ENCODE data around the gene CHRNG. TPM values are rescaled to one million over a fixed set of nuclear protein-coding genes. Genes with fewer than 3 reads are reported as not detected.

Gene CHRNG
- total and polyA plus RNA-seq, 4 experiments from 2014 or later, result not detected

DNA sequence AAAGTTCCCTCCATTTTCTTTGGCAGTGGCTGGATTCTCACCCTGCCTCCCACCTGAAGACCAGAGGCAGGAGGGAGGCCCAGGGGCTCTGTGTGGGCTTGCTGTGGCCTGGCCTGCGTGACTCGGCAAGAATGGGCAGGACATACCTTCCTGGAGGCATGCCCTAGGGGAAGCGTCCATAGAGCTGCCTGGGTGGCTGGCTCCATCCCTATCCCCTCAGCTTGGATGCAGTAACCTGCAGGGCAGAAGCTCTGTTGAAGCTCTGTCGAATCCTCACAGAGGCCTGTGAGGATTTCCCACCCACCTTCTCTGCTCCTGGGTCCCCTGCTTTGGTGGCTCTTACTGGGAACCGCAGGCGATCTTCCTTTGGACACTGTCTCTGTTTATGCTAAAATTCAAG, 20.6 kb upstream of the CHRNG start:
- peaks cover 7% of the 10 kb centered on the region for H3K27me3 ChIP-seq (ENCODE audit: insufficient read depth, low read length)
- Mint-ChIP-seq H3K36me3 (no peaks in the 10 kb centered on the region), H3K27ac (no peak overlapping the region), H3K4me3 (no peak overlapping the region), H3K9me3 (no peaks in the 10 kb centered on the region), H3K27me3 (peaks cover 10 to 26% of the 10 kb centered on the region in 2 donors), H3K4me1 (peaks cover 1 to 11% (median 5%) of the 10 kb centered on the region in 4 donors)
- DNase-seq, result no peak
- intact Hi-C loops (cut with micrococcal nuclease), result no loop called here
- H3K4me3 ChIP-seq (ENCODE audit: low read length in 2 of 2), result no peak overlapping the region
- CTCF ChIA-PET (ENCODE audit: partially characterized antibody), result no interaction called here
- POLR2A ChIA-PET (ENCODE audit: partially characterized antibody), result no interaction called here
- H3K36me3 ChIP-seq (ENCODE audit: insufficient read depth, low read length), result no peaks in the 10 kb centered on the region
- H3K27ac ChIP-seq (ENCODE audit: low read depth, low read length), result no peak overlapping the region
- H3K9me3 ChIP-seq (ENCODE audit: control insufficient read depth in 1 of 2, low read length in 2 of 2), result no peaks in the 10 kb centered on the region
- peaks cover 19% of the 10 kb centered on the region for H3K4me1 ChIP-seq (ENCODE audit: insufficient read depth, low read length)

DNA sequence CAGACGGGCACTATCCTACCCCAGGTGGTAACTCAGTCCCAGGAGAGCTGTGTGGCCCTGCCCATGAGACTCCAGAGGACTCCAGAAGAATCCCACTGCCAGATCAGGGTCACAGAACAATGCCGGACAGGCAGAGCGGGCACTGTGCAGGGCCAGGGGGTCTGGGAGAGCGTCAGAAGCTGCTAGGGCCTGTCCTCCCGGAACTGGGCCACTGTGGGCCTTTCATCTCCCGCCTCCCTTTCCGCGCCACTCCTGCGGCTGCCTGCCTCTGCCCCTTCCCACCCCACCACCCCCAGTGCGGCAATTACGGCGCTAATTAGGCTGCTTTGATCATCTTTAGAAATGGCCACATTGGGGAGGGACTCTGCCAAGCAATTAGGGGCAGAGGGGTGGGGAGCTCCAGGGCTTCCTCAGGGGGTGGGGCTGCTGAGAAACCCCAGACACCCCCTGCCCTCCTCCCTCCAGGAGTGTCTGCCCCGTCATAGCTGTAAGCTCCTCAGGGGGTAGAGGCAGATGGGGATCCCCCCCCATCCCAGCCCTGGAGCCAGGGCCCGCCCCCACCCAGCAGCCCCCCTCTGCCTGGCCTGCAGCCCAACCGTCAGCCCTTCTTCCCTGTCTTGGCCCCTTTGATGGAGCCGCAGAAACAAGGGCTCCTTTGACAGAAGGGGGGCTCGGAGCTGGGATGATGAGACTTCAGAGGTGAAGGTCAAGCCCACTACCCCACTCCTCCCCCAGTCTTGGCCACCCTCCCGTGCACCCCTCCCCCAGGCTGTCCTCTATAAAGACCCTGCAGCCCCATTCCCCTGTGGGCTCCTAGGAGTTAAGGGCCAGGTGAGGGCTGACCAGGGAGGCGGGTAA, 19.7 kb upstream of the CHRNG start, which contains the start of gene PRSS56:
Gene PRSS56 (plus strand): TSS at position 808 of the 858 bp plus-strand sequence. CDS start 211 bp downstream, outside the sequence.
- H3K36me3 Mint-ChIP-seq, result no peaks in the 10 kb centered on the region
- H3K27me3 Mint-ChIP-seq, result peaks cover 13 to 32% of the 10 kb centered on the region in 2 donors
- peaks cover 24% of the 10 kb centered on the region for H3K4me1 ChIP-seq (ENCODE audit: insufficient read depth, low read length)
- POLR2A ChIA-PET (ENCODE audit: partially characterized antibody), result interaction anchor here (1.5 kb wide), 1 partner anchor 31 kb away, joined by 4 read pairs; the partner anchor contains the start of genes EIF4E2 and TIGD1
- no peaks in the 10 kb centered on the region for H3K9me3 ChIP-seq (ENCODE audit: control insufficient read depth in 1 of 2, low read length in 2 of 2)
- CTCF ChIA-PET (ENCODE audit: partially characterized antibody), result no interaction called here
- intact Hi-C loops (cut with micrococcal nuclease), result no loop called here
- H3K4me3 ChIP-seq (ENCODE audit: low read length in 2 of 2), result no peak within 1 kb of the TSS
- peaks cover 1 to 16% (median 9%) of the 10 kb centered on the region in 4 donors for H3K4me1 Mint-ChIP-seq
- H3K4me3 Mint-ChIP-seq, result peak within 1 kb of the TSS in 4 of 8 donors; percentile 6 to 46 (median 30)
- H3K27ac ChIP-seq (ENCODE audit: low read depth, low read length), result no peak within 1 kb of the TSS
- H3K36me3 ChIP-seq (ENCODE audit: insufficient read depth, low read length), result no peaks in the 10 kb centered on the region
- H3K27ac Mint-ChIP-seq, result no peak within 1 kb of the TSS
- peaks cover 12% of the 10 kb centered on the region for H3K27me3 ChIP-seq (ENCODE audit: insufficient read depth, low read length)
- no peaks in the 10 kb centered on the region for H3K9me3 Mint-ChIP-seq
- no peak for DNase-seq

DNA sequence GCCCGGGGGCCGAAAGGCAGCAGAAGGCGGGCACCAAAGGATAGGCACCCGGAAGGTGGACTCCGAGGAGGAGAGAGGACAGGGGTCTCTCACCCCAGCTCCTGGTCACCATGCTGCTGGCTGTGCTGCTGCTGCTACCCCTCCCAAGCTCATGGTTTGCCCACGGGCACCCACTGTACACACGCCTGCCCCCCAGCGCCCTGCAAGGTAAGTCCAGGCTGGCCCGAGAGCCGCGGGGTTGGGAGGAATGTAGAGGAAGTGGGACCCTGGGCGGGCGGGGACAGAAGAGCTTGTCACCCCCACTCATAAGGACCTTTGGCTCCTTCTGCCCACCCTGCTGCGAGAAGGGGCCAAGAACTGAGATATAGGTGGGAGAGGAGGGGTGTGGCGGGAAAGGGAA, 19.0 kb upstream of the CHRNG start:
- Histone ChIP-seq H3K4me3 (ENCODE audit: low read length in 2 of 2) (no peak overlapping the region), H3K27me3 (ENCODE audit: insufficient read depth, low read length) (peaks cover 14% of the 10 kb centered on the region), H3K9me3 (ENCODE audit: control insufficient read depth in 1 of 2, low read length in 2 of 2) (no peaks in the 10 kb centered on the region), H3K4me1 (ENCODE audit: insufficient read depth, low read length) (peaks cover 24% of the 10 kb centered on the region), H3K36me3 (ENCODE audit: insufficient read depth, low read length) (no peaks in the 10 kb centered on the region), H3K27ac (ENCODE audit: low read depth, low read length) (no peak overlapping the region)
- no peak overlapping the region for H3K27ac Mint-ChIP-seq
- intact Hi-C loops (cut with micrococcal nuclease), result no loop called here
- no peaks in the 10 kb centered on the region for H3K9me3 Mint-ChIP-seq
- no peak for DNase-seq
- H3K27me3 Mint-ChIP-seq, result peaks cover 13 to 30% of the 10 kb centered on the region in 2 donors
- H3K36me3 Mint-ChIP-seq, result no peaks in the 10 kb centered on the region
- ChIA-PET CTCF (ENCODE audit: partially characterized antibody) (interaction anchor here (0.8 kb wide), 1 partner anchor 29 kb away, joined by 3 read pairs; no protein-coding TSS in a partner anchor), POLR2A (ENCODE audit: partially characterized antibody) (interaction anchor here (1.5 kb wide), 1 partner anchor 30 kb away, joined by 4 read pairs; the partner anchor contains the start of genes EIF4E2 and TIGD1)
- H3K4me1 Mint-ChIP-seq, result peaks cover 1 to 16% (median 9%) of the 10 kb centered on the region in 4 donors
- peak overlapping the region in 3 of 8 donors; percentile 25 to 46 (median 36) for H3K4me3 Mint-ChIP-seq

GRCh38 chr2:232521098-232521497, 18.4 kb upstream of the CHRNG start:
- no peaks in the 10 kb centered on the region for H3K36me3 ChIP-seq (ENCODE audit: insufficient read depth, low read length)
- intact Hi-C loops (cut with micrococcal nuclease), result no loop called here
- DNase-seq, result no peak
- CTCF ChIA-PET (ENCODE audit: partially characterized antibody), result interaction anchor here (0.8 kb wide), 1 partner anchor 28 kb away, joined by 3 read pairs; no protein-coding TSS in a partner anchor
- H3K4me1 ChIP-seq (ENCODE audit: insufficient read depth, low read length), result peaks cover 24% of the 10 kb centered on the region
- Mint-ChIP-seq H3K4me1 (peaks cover 1 to 16% (median 9%) of the 10 kb centered on the region in 4 donors), H3K27me3 (peaks cover 12 to 27% of the 10 kb centered on the region in 2 donors), H3K36me3 (no peaks in the 10 kb centered on the region), H3K9me3 (no peaks in the 10 kb centered on the region), H3K4me3 (peak overlapping the region in 1 of 8 donors; percentile 6), H3K27ac (peak overlapping the region in 1 of 7 donors; percentile 78)
- H3K4me3 ChIP-seq (ENCODE audit: low read length in 2 of 2), result no peak overlapping the region
- no peaks in the 10 kb centered on the region for H3K9me3 ChIP-seq (ENCODE audit: control insufficient read depth in 1 of 2, low read length in 2 of 2)
- no peak overlapping the region for H3K27ac ChIP-seq (ENCODE audit: low read depth, low read length)
- POLR2A ChIA-PET (ENCODE audit: partially characterized antibody), result interaction anchor here (1.5 kb wide), 1 partner anchor 30 kb away, joined by 4 read pairs; the partner anchor contains the start of genes EIF4E2 and TIGD1
- peaks cover 14% of the 10 kb centered on the region for H3K27me3 ChIP-seq (ENCODE audit: insufficient read depth, low read length)

DNA sequence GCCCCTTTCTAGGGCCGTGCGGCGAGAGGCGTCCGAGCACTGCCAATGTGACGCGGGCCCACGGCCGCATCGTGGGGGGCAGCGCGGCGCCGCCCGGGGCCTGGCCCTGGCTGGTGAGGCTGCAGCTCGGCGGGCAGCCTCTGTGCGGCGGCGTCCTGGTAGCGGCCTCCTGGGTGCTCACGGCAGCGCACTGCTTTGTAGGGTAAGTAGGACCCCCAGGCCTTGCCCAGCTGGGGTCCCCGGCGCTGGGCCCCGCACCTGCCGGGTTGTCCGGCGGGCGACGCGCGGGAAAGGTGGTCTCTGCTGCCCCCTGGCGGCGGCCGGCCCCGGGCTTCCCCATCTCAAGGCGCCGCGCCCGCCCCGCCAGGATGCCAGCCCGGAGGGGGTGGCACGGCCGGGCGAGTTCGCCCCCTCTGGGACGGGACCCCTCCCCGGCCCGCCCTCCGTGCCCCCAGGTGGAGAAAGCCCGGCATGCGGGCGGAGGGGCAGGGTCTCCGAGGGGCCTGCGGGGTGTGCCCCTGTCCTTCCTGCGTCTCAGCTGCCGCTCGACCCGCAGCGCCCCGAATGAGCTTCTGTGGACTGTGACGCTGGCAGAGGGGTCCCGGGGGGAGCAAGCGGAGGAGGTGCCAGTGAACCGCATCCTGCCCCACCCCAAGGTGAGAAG, 17.4 kb upstream of the CHRNG start:
- H3K36me3 Mint-ChIP-seq, result no peaks in the 10 kb centered on the region
- H3K27me3 Mint-ChIP-seq, result peaks cover 14 to 27% of the 10 kb centered on the region in 2 donors
- no peaks in the 10 kb centered on the region for H3K9me3 Mint-ChIP-seq
- peaks cover 14% of the 10 kb centered on the region for H3K27me3 ChIP-seq (ENCODE audit: insufficient read depth, low read length)
- no peak overlapping the region for H3K27ac Mint-ChIP-seq
- H3K4me3 ChIP-seq (ENCODE audit: low read length in 2 of 2), result peak overlapping the region in 1 of 2 donors; percentile 14
- H3K4me1 Mint-ChIP-seq, result peaks cover 1 to 16% (median 9%) of the 10 kb centered on the region in 4 donors
- CTCF ChIA-PET (ENCODE audit: partially characterized antibody), result interaction anchor here (1.0 to 1.8 kb wide), 5 partner anchors 9 to 28 kb away, joined by 3 to 7 read pairs (median 3); partner anchors contain the start of genes EIF4E2 and TIGD1
- H3K27ac ChIP-seq (ENCODE audit: low read depth, low read length), result no peak overlapping the region
- DNase-seq, result peak in 4 of 5 donors; percentile 53 to 63 (median 57)
- H3K4me1 ChIP-seq (ENCODE audit: insufficient read depth, low read length), result peaks cover 24% of the 10 kb centered on the region
- no peaks in the 10 kb centered on the region for H3K36me3 ChIP-seq (ENCODE audit: insufficient read depth, low read length)
- intact Hi-C loops (cut with micrococcal nuclease), result loop anchor here (1.0 kb wide), 1 partner anchor 28 kb away; the partner anchor contains the start of genes EIF4E2 and TIGD1
- no peaks in the 10 kb centered on the region for H3K9me3 ChIP-seq (ENCODE audit: control insufficient read depth in 1 of 2, low read length in 2 of 2)
- POLR2A ChIA-PET (ENCODE audit: partially characterized antibody), result no interaction called here
- H3K4me3 Mint-ChIP-seq, result peak overlapping the region in 1 of 8 donors; percentile 46

GRCh38 chr2:232522623-232523401, 16.7 kb upstream of the CHRNG start:
- no peak overlapping the region for H3K27ac ChIP-seq (ENCODE audit: low read depth, low read length)
- Mint-ChIP-seq H3K4me3 (peak overlapping the region in 7 of 8 donors; percentile 51 to 81 (median 65)), H3K27me3 (peaks cover 17 to 30% of the 10 kb centered on the region in 2 donors), H3K27ac (peak overlapping the region in 1 of 7 donors; percentile 42), H3K36me3 (no peaks in the 10 kb centered on the region), H3K9me3 (no peaks in the 10 kb centered on the region), H3K4me1 (peaks cover 1 to 16% (median 9%) of the 10 kb centered on the region in 4 donors)
- peak overlapping the region in 1 of 2 donors; percentile 14 for H3K4me3 ChIP-seq (ENCODE audit: low read length in 2 of 2)
- H3K27me3 ChIP-seq (ENCODE audit: insufficient read depth, low read length), result peaks cover 14% of the 10 kb centered on the region
- ChIA-PET POLR2A (ENCODE audit: partially characterized antibody) (no interaction called here), CTCF (ENCODE audit: partially characterized antibody) (interaction anchor here (1.0 to 1.8 kb wide), 5 partner anchors 8 to 28 kb away, joined by 3 to 7 read pairs (median 3); partner anchors contain the start of genes EIF4E2 and TIGD1)
- no peaks in the 10 kb centered on the region for H3K36me3 ChIP-seq (ENCODE audit: insufficient read depth, low read length)
- H3K9me3 ChIP-seq (ENCODE audit: control insufficient read depth in 1 of 2, low read length in 2 of 2), result no peaks in the 10 kb centered on the region
- intact Hi-C loops (cut with micrococcal nuclease), result loop anchor here (1.0 kb wide), 1 partner anchor 27 kb away; the partner anchor contains the start of genes EIF4E2 and TIGD1
- peaks cover 24% of the 10 kb centered on the region for H3K4me1 ChIP-seq (ENCODE audit: insufficient read depth, low read length)
- no peak for DNase-seq

Measured in CD4-positive, alpha-beta memory T cell (primary cell).